Measurements from ENCODE around the gene TMEM233. TPM values are rescaled to one million over a fixed set of nuclear protein-coding genes. Genes with fewer than 3 reads are reported as not detected.
"Not testable (repeated sequence)": the region's sequence is repeated elsewhere in the genome, so short reads cannot be mapped to it uniquely, and the experiment has no call there.

The TMEM233 gene
- total RNA-seq, 1 donor from 2014 or later: 0.18 TPM

- DNase-seq (ENCODE audit: low spot score): no peak
- no peak for ATAC-seq
Observed at GRCh38 chr12:119652665-119653064, 59.1 kb downstream of the TMEM233 start.

GRCh38 chr12:119657001-119657400, 63.4 kb downstream of the TMEM233 start:
- not testable (repeated sequence) for DNase-seq (ENCODE audit: low spot score); ATAC-seq

GRCh38 chr12:119658166-119658565, 64.6 kb downstream of the TMEM233 start:
- not testable (repeated sequence) for ATAC-seq; DNase-seq (ENCODE audit: low spot score)

- ATAC-seq (peak; percentile 79), DNase-seq (ENCODE audit: low spot score) (no peak)
Observed at GRCh38 chr12:119659289-119659897, 65.8 kb downstream of the TMEM233 start.

GRCh38 chr12:119660076-119660475, 66.5 kb downstream of the TMEM233 start:
- no peak for ATAC-seq
- DNase-seq (ENCODE audit: low spot score): no peak

- no peak for ATAC-seq
- DNase-seq (ENCODE audit: low spot score): no peak
Observed at GRCh38 chr12:119661882-119662281, 68.3 kb downstream of the TMEM233 start.

GRCh38 chr12:119664642-119665041, 71.1 kb downstream of the TMEM233 start:
- DNase-seq (ENCODE audit: low spot score) (peak; percentile 68), ATAC-seq (peak; percentile 46)

- no peak for ATAC-seq
- no peak for DNase-seq (ENCODE audit: low spot score)
Observed at GRCh38 chr12:119665164-119665929, 71.8 kb downstream of the TMEM233 start.

GRCh38 chr12:119666226-119666795, 72.7 kb downstream of the TMEM233 start:
- ATAC-seq (no peak), DNase-seq (ENCODE audit: low spot score) (no peak)

GRCh38 chr12:119666900-119667576, 73.5 kb downstream of the TMEM233 start:
- DNase-seq (ENCODE audit: low spot score) (no peak), ATAC-seq (no peak)

- peak; percentile 94 for ATAC-seq
- peak; percentile 98 for DNase-seq (ENCODE audit: low spot score)
Observed at GRCh38 chr12:119667577-119668323, 74.2 kb downstream of the TMEM233 start, which contains the start of gene PRKAB1. Gene PRKAB1, plus strand, starts transcription at chr12:119668133. Its CDS starts 112 bp downstream, at chr12:119668245.

GRCh38 chr12:119668324-119668841, 74.8 kb downstream of the TMEM233 start:
- ATAC-seq: peak; percentile 2
- no peak for DNase-seq (ENCODE audit: low spot score)

GRCh38 chr12:119669744-119670472, 76.3 kb downstream of the TMEM233 start:
- DNase-seq (ENCODE audit: low spot score) (no peak), ATAC-seq (no peak)

- no peak for DNase-seq (ENCODE audit: low spot score)
- ATAC-seq: no peak
Observed at GRCh38 chr12:119671070-119671469, 77.5 kb downstream of the TMEM233 start.

GRCh38 chr12:119672194-119672593, 78.6 kb downstream of the TMEM233 start:
- no peak for DNase-seq (ENCODE audit: low spot score)
- ATAC-seq: no peak

- ATAC-seq (peak; percentile 27), DNase-seq (ENCODE audit: low spot score) (no peak)
Observed at GRCh38 chr12:119673634-119674033, 80.1 kb downstream of the TMEM233 start.

- ATAC-seq: no peak
Observed at GRCh38 chr12:119674560-119674959, 81.0 kb downstream of the TMEM233 start.

GRCh38 chr12:119676022-119676421, 82.4 kb downstream of the TMEM233 start:
- DNase-seq (ENCODE audit: low spot score) (no peak), ATAC-seq (no peak)

More at GRCh38 chr12:119674560-119674959, 81.0 kb downstream of the TMEM233 start:
- no peak for DNase-seq (ENCODE audit: low spot score)

GRCh38 chr12:119676573-119676972, 83.0 kb downstream of the TMEM233 start:
- DNase-seq (ENCODE audit: low spot score): no peak

GRCh38 chr12:119678459-119678858, 84.9 kb downstream of the TMEM233 start:
- no peak for DNase-seq (ENCODE audit: low spot score)
- ATAC-seq: no peak

More at GRCh38 chr12:119676573-119676972, 83.0 kb downstream of the TMEM233 start:
- ATAC-seq: no peak

Measured in left lobe of liver (tissue), 2 donors.